ENCODE measurements around the gene DVL2. TPM values are rescaled to one million over a fixed set of nuclear protein-coding genes. Genes with fewer than 3 reads are reported as not detected.
"Not testable (repeated sequence)": the region's sequence is repeated elsewhere in the genome, so short reads cannot be mapped to it uniquely, and the experiment has no call there.

DVL2 gene
- total RNA-seq, 1 experiment from 2014 or later = 75.0 TPM

DNA sequence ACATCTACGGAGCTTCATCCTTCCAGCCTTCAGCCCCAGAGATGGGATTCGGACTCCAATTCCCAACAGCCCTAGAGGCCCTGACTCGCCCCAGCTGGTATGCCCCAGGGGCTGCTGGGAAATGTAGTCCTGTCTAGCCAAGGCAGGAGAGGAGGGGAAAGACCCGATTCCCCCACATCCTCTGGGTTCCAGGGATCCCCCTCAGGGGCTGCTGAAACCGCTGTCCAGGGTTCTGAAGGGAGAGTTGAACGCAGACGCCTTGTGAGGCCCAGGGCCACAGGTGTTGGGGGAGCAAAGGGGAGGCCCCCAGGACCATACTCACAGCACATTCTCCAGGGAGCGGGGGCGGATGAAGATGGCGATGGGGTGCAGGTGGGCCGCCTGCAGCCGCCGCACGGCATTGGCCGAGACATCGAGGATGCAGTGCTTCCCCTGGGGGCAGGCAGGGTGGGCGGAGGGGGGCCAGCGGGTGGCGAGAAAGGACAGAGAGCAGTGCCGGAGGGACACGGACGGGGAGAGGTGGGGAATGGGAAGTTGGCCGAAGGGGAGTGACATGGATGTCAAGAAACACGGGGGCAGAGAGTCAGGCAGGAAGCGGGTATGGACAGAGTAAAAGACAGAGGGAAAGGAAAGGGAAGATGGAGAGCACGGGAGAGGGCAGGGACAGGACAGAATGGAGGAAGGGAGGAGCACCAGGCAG, 42.6 kb downstream of the DVL2 start:
- peak; percentile 96 for DNase-seq
- H3K36me3 ChIP-seq (replicated peaks; ENCODE audit: control insufficient read depth, insufficient read depth, low read length) = peaks cover 19% of the 10 kb centered on the region
- H3K27me3 ChIP-seq (ENCODE audit: control insufficient read depth, insufficient read depth, low read length) = no peaks in the 10 kb centered on the region
- H3K4me3 ChIP-seq (ENCODE audit: insufficient read depth, low read depth, low read length) = no peak overlapping the region

DNA sequence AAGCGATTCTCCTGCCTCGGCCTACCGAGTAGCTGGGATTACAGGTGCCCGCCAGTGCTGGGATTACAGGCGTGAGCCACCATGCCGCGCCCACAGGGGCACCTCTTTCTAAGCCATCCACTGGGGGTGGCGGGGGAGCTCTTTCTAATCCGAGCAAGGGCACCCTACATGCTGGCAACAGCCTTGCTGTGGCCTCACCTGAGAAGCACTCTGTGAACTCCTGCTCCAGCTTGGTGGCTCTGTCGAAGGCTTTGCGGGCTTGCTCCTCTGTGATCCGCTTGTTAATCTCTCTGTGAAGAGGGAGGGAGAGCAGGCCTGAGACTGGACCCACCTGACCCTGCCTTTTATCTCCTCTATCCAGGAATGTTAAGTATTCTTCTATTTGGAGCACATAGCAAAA, 43.2 kb downstream of the DVL2 start:
- DNase-seq = no peak
- H3K36me3 ChIP-seq (replicated peaks; ENCODE audit: control insufficient read depth, insufficient read depth, low read length) = peaks cover 15% of the 10 kb centered on the region
- H3K27me3 ChIP-seq (ENCODE audit: control insufficient read depth, insufficient read depth, low read length) = no peaks in the 10 kb centered on the region
- no peak overlapping the region for H3K4me3 ChIP-seq (ENCODE audit: insufficient read depth, low read depth, low read length)

DNA sequence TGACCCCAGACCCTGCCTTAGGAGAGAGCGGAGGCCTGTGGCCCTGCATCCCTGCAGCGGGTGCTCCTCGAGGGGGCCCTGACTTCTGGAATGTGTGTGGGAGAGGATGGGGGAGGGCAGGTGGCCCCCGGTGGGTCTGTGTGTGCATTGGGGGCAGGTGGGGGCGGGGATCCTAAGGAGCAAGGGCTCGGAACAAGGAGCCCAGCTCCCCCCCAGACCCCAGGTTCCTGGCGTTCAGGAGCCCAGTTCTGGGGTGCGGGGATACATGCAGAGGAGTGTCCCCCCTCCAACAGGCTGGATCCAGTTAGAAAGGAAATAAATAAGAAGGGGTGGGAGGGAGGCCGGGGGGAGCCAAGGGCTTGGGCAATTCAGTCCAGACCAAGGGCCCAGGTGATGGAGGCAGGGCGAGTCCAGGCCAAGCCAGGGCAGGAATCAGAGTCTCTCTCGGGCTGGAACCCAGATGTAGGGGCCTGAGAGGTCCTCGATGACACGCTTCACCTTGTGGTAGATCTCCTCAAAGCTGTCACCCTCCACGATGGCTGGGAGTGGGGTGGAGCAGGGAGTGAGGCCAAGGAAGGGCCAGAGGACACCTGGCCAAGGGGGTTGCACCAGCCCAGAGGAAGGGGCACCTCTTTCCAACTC, 43.9 kb downstream of the DVL2 start:
- DNase-seq = peak; percentile 51
- H3K4me3 ChIP-seq (ENCODE audit: insufficient read depth, low read depth, low read length) = no peak overlapping the region
- peaks cover 15% of the 10 kb centered on the region for H3K36me3 ChIP-seq (replicated peaks; ENCODE audit: control insufficient read depth, insufficient read depth, low read length)
- no peaks in the 10 kb centered on the region for H3K27me3 ChIP-seq (ENCODE audit: control insufficient read depth, insufficient read depth, low read length)

DNA sequence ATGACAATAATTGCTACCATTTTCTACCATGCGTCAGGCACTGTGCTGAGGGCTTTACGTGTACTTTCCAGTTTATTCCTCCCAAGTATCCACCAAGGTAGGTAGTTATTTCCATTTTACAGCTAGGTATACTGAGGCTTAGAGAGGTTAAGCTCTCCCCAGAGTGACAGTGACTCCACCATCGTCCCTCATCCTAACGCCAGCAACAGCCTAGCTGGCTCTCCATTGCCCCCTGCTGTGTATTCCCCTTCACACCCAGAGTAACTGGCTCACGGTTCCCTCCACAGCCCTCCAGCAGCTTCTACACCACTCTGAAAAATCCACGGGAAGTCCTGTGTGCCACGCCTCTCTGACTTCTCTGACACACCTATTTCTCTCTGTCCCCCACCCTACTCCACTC, 48.1 kb downstream of the DVL2 start:
- DNase-seq = peak; percentile 70

DNA sequence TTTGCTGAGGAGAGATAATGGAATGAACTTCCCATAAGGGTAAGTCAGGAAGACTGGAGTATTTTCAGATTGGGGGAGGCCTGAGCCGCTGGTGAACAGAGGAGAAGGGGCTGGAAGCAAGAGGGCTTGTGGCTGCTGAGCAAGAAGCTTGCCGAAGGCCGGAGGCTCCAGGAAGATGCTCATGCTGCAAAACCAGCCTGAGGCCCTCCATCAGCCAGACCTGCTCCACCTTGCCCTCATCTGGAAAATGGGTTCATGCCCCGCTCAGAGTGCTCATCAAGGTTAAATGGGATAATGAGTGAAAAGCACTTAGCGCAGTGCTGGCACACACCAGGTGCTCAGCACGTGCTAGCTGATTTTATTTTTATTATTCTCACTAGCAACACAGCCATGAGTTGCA, 49.7 kb downstream of the DVL2 start:
- peak; percentile 33 for DNase-seq
- H3K36me3 ChIP-seq (replicated peaks; ENCODE audit: control insufficient read depth, insufficient read depth, low read length) = no peaks in the 10 kb centered on the region; the same call in 1 of the 2 replicates
- no peak overlapping the region for H3K4me3 ChIP-seq (ENCODE audit: insufficient read depth, low read depth, low read length)
- no peaks in the 10 kb centered on the region; the same call in 1 of the 2 replicates for H3K27me3 ChIP-seq (ENCODE audit: control insufficient read depth, insufficient read depth, low read length)

More for the DNA sequence above, 48.1 kb downstream of the DVL2 start:
- no peak overlapping the region for H3K4me3 ChIP-seq (ENCODE audit: insufficient read depth, low read depth, low read length)
- H3K36me3 ChIP-seq (replicated peaks; ENCODE audit: control insufficient read depth, insufficient read depth, low read length) = peaks cover 5% of the 10 kb centered on the region
- H3K27me3 ChIP-seq (ENCODE audit: control insufficient read depth, insufficient read depth, low read length) = no peaks in the 10 kb centered on the region; the same call in 1 of the 2 replicates

DNA sequence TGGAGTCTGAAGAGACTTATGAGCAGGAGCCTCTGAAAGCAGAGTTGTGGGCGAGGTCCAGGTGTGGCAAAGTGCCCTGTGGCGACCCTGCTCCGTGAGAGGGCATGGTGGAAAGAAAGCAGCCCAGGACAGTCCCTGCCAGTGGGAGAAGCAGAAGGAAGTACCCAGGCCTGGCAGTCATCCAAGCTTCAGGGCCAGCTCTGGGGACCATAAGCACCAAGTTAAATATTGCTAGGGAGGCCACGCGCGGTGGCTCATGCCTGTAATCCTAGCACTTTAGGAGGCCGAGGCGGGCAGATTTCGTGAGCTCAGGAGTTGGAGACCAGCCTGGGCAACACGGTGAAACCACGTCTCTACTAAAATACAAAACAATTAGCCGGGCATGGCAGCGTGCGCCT, 50.2 kb downstream of the DVL2 start:
- Histone ChIP-seq H3K36me3 (replicated peaks; ENCODE audit: control insufficient read depth, insufficient read depth, low read length) (no peaks in the 10 kb centered on the region), H3K4me3 (ENCODE audit: insufficient read depth, low read depth, low read length) (no peak overlapping the region), H3K27me3 (ENCODE audit: control insufficient read depth, insufficient read depth, low read length) (no peaks in the 10 kb centered on the region; the same call in 1 of the 2 replicates)
- no peak for DNase-seq

DNA sequence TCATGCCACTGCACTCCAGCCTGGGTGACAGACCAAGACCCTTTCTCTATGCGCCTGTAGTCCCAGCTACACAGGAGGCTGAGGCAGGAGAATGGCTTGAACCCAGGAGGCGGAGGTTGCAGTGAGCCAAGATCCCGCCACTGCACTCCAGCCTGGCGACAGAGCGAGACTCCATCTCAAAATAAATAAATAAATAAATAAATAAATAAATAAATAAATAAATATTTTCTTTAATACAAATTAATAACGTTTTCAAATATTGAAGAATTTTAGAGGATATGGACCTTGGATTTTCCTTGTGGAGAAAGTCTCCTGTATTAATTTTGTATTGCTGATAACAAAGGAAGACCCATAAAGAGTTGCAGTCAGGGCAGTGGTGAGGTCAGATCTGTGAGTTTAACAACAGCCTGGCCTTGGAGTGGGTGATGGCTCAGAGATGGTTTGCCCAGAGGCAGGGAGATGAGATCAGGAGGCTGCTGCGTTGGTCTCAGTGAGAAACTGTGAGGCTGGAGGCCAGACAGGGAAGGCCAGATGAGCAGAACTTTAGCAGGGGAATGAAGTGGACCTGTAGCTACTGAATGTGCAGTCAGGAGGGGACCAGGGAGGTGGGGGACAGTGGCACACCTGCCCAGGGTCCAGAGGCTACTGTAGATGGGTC, 50.8 kb downstream of the DVL2 start:
- Histone ChIP-seq H3K27me3 (ENCODE audit: control insufficient read depth, insufficient read depth, low read length) (no peaks in the 10 kb centered on the region; the same call in none of the 2 replicates), H3K36me3 (replicated peaks; ENCODE audit: control insufficient read depth, insufficient read depth, low read length) (no peaks in the 10 kb centered on the region), H3K4me3 (ENCODE audit: insufficient read depth, low read depth, low read length) (no peak overlapping the region)
- DNase-seq = peak; percentile 28

DNA sequence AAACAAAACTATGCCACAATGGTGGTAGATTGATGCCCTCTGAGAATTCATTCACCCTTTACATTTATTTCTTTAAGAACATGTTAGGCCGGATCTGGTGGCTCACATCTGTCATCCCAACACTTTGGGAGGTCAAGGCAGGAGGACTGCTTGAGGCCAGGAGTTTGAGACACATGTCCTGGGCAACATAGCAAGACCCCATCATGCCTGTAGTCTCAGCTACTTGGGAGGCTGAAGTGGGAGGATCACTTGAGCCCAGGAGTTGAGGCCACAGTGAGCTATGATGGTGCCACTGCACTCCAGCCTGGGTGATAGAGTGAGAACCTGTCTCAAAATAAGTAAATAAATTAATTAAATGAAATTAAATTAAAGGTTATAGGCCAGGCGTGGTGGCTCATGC, 52.2 kb downstream of the DVL2 start:
- not testable (repeated sequence) for H3K36me3 ChIP-seq (replicated peaks; ENCODE audit: control insufficient read depth, insufficient read depth, low read length); H3K4me3 ChIP-seq (ENCODE audit: insufficient read depth, low read depth, low read length)

DNA sequence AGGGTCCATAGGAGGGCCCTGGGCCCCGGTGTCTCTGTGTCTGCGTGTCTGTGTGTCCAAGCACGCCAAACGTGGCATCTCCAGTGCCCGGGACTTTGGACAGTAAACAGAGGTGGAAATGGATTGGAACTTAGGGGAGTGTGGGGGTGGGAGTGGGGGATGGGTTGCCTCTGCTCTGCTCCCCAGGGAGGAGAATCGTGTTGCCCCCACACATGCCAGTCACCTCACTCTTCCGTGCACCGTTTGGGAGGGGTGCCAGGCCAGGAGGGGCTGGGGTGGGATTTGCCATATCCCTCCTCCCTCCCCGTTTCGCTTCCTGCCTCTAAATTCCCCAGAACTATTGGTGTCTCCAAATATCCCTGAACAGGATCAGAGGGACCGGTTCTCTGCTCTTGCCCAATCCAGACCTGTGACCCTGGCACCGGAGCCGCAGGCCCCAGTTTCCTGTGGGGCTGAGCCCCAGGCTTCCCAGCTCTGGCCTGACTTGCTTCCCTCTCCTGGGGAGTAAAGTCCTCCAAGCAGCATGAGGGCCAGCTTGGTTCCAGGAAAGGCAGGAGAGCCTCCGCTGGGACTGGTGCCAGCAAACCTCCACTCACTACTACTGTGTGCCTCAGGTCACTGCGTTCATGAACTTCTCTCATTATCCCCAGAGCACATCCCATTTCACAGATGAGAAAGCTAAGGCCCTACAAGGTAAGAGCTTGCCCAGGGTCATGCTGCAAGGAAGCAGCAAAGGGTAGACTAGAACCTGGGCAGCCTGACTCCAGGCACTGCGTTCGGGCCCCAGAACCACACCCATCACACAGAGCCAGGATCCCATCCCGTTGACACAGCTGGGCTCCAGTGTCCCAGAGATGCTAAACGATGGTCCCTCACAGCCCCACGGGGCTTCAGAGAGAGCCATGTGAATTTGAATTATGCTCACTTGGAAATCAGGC, 54.7 kb downstream of the DVL2 start, which contains the start of gene ASGR1:
TSS of gene ASGR1 (minus strand) at position 54 of the 938 bp plus-strand sequence. CDS start 807 bp downstream, outside the sequence.
- Histone ChIP-seq H3K27me3 (ENCODE audit: control insufficient read depth, insufficient read depth, low read length) (peaks cover 12% of the 10 kb centered on the region), H3K4me3 (ENCODE audit: insufficient read depth, low read depth, low read length) (peak within 1 kb of the TSS; percentile 64), H3K36me3 (replicated peaks; ENCODE audit: control insufficient read depth, insufficient read depth, low read length) (no peaks in the 10 kb centered on the region)
- DNase-seq = peak; percentile 46

More for the DNA sequence above, 52.2 kb downstream of the DVL2 start:
- DNase-seq; H3K27me3 ChIP-seq (ENCODE audit: control insufficient read depth, insufficient read depth, low read length): not testable (repeated sequence)

DNA sequence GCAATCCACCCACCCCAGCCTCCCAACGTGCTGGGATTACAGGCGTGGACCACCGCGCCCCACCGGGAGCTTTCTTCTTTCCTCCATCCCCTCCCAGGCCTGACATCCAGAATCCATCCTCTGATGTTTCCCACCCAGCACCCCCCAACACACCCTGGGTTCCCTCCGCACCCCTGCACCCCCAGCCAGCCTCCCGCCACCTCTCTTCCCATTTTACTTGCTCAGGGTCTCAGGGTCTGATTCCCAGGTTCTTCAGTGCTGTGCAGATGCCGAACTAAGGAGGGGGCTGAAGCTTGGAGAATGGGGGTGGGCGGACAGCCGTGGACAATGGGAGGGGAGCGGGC, 55.4 kb downstream of the DVL2 start:
- H3K4me3 ChIP-seq (ENCODE audit: insufficient read depth, low read depth, low read length) = no peak overlapping the region
- no peaks in the 10 kb centered on the region for H3K36me3 ChIP-seq (replicated peaks; ENCODE audit: control insufficient read depth, insufficient read depth, low read length)
- no peak for DNase-seq
- peaks cover 12% of the 10 kb centered on the region for H3K27me3 ChIP-seq (ENCODE audit: control insufficient read depth, insufficient read depth, low read length)

DNA sequence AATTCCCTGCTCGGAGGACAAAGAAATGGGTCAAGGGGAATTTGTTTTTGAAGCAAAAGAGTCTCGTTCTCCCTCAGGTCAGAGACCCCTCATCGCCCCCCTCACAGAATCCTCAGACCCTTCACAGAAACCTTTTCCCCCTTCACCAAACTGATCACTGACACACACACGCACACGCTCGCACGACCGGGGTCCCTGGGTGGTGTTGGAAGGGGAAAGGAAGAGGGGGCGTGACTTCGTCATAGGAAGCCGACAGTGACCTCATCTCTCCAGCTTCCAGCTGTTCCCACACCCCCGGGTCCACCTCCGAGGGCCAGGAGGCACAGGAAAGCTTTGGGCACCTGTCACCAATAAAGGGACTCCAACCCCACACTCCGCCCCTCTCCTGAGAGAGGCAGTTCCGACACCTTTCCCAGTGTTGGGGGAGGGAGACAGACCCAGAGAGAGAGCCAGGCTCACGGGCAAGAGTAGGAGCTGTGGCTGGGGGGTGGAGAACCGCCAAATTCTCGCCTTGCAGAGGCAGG, 56.3 kb downstream of the DVL2 start:
- H3K4me3 ChIP-seq (ENCODE audit: insufficient read depth, low read depth, low read length) = peak overlapping the region; percentile 64
- H3K36me3 ChIP-seq (replicated peaks; ENCODE audit: control insufficient read depth, insufficient read depth, low read length) = no peaks in the 10 kb centered on the region
- peaks cover 12% of the 10 kb centered on the region for H3K27me3 ChIP-seq (ENCODE audit: control insufficient read depth, insufficient read depth, low read length)
- DNase-seq = peak; percentile 76

DNA sequence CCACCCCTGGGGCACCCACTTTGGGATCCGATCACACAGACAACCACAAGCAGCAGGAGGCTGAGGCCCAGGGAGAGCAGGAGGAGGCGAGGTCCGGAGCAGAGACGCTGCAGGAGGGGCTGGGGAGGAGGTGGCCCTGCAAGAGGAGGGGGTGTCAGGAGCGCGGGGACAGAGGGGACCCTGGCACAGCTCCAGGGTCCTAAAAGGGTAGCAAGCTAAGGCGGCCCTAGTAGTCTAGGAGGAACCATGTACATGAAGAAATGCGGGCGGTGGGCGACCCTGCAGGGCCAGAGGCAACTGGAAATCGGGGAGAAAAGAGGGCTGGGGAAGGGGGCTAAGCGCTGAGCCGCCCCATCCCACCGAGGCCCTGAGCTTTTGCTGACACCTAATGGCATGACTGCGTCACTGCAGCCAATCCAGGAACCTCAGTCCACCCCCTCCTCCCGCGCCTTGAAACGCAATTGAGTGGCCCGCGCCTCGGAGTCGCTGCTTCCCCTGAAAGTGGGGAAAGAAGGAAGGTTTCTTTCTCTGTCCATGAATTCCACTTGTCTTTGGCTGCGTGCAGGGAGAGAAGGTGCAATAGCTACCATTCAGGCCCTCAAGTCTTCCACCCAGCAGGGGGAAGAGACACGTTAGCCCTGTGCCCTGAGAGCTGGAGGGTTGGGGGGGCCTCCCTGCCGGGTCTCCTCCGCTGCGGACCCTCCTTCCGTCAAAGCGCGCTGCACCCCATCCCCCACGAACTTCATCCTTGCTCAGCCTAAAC, 56.9 kb downstream of the DVL2 start:
- peak overlapping the region; percentile 64 for H3K4me3 ChIP-seq (ENCODE audit: insufficient read depth, low read depth, low read length)
- H3K36me3 ChIP-seq (replicated peaks; ENCODE audit: control insufficient read depth, insufficient read depth, low read length) = no peaks in the 10 kb centered on the region
- DNase-seq = peak; percentile 98
- peaks cover 12% of the 10 kb centered on the region for H3K27me3 ChIP-seq (ENCODE audit: control insufficient read depth, insufficient read depth, low read length)

DNA sequence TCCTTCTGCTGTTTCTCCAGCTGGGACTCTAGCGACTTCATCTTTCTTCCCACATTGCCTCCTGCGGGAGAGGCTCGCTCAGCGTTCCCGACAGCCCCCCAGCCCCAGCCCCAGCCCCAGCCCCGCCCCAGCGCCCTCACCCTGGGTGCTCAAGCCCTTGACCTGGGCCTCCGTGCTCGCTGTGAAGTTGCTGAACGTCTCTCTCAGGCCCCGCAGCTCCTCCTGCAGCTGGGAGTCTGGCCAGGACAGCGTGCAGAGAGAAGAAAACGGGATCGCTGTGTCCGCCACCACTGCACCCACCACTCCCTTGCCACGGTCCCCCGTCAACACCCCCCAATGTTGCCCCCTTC, 57.5 kb downstream of the DVL2 start:
- peak; percentile 83 for DNase-seq
- peaks cover 12% of the 10 kb centered on the region for H3K27me3 ChIP-seq (ENCODE audit: control insufficient read depth, insufficient read depth, low read length)

More for the DNA sequence above, 57.5 kb downstream of the DVL2 start:
- peak overlapping the region; percentile 64 for H3K4me3 ChIP-seq (ENCODE audit: insufficient read depth, low read depth, low read length)
- no peaks in the 10 kb centered on the region for H3K36me3 ChIP-seq (replicated peaks; ENCODE audit: control insufficient read depth, insufficient read depth, low read length)

Measured in H7 (cell line).